Ecto neural progenitor cell (in vitro differentiated cells): Measurements from ENCODE around the gene DIDO1.

Experiments used
- DNase-seq: peaks from one replicate; pipeline ENCODE4 v3.0.0-alpha.2; 2018; ENCODE audit warnings: low spot score

The DIDO1 gene

DNA sequence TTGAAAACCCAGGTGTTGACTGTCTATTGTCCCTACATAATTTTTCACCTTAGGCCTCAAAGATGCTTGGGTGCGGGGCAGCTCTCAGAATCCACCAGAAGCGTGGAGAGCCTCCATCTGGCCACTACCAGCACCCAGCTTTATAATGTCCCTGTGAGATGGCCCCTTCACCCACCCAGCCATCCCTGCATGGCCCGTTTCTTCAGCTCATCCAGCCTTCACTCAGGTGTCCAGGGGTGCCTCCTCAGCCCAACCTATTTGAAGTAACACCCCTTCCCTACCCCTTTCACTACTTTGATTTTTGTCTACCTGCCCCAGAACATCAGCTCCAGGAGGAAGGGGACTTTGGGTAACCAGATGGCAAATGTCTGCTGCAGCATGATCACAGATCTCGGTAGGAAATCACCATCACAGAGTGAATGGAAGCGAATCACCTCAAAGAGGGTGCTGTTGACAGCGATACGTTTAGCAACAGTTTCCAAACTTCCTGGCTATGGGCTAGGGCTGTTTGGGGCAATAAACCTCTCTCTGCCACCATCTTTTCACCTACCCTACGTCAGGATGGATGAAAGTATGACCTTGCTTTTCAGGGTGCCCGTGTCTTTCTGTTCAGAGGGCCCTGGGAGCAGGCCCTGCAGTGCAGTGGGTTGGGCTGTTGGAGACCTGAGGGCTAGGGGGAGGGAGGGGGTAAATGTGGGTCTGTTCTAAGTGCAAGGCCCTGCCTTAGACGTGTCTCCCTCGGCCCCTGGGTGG is 25.0 kb upstream of the DIDO1 start:
- no peak for DNase-seq

DNA sequence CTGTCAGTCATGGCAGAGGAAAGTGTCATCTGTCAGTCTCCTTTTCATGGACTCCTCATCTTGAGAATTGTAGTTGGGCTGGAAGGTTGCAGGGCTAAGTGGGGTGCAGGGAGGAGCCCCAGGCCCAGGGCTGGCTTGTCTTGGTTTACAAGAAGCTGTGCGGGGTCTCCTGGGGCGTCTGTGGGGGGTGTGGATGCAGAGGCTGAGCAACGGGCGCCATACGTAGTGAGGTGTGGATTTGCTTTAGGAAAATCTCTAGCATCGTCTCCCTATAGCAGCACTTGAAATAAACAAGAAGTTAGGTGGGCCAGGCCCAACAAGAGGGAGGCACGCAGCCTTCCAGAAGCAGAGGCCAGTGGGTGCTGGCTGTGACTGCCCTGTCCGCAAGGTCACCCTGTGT is 24.4 kb upstream of the DIDO1 start:
- DNase-seq = no peak

DNA sequence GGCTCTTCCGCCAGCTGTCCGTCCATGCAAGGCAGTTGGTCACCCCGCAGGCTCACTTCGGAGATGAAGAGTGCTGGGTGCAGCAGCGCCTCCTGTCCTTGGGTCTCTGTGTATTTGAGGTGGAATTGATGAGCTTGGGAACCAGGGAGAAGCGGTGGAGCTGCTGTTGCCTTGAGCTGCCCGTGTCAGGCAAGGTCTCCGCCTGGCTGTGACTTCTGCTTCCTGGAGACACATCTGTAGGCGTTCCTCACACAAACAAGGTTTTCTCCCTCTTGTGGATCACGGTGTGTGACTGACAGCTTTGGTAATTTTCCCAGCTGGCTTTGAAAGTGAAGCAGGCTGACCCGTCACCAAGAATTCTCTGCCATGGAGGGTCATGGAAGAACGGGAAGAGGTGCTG is 23.7 kb upstream of the DIDO1 start:
- DNase-seq = no peak

DNA sequence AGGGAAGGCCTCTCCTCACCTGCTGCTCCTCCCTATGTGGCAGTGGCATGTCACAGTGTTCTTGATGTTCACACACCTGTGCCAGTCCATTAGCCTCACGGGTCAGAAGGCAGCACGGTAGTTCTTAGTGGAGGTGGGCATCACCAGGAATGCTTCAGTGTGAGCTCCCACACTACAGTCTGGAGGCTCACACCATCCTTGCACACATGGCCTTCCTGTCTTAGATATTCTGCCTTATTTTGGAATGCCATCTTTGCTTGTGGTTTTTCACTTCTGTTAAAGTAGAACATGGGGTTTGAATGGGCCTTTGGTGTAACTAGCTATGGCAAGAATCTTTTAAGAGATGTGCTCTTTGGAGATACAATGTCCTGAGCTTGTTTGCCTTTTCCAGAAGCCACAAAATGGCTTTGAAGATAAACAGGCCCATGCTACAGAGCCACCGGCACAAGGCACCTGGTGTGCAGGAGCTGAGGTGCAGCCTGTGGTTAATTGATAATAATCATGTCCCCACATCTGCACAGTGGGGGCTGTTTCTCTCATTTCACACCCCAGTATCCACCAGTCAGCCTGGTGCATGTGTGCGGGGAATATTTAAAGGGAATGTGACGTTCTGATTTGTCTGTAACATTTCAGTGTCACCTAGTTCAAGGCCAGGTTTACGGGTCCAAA is 23.0 kb upstream of the DIDO1 start:
- no peak for DNase-seq

DNA sequence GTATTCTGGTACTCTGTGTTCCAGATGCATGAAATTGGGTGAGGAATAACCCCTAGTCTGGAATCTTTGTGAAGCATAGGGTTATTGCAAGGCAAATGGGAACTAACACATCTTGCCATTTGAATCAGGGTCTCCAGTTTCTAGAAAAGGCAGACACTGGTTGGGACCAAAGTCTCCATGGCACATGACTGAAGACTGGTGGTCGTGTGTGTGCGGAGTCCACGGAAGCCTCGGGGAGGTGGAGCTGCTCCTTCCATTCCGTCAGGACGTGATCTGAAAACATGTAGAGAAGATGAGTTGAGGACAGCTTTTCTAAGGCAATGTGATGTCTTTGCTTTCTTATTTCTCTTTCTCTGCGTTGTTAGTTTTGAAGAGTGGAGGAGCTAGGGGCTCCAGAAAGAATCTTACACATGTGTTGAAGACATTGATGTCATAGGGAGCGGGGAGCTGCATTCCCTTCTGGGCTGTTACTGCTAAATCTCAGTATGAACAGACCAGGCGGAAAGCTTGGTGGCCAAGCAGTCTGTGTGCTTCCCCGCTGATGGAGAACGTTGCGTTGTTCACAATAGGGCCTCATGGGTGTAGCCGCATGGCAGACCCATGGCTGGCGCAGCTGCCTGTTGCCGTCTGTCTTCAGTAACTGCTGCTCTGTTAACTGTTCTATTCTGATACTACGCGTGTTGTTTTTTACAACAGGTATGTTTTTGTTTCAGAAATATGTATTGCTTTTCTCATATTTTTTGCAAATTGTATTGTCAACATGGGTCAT is 21.4 kb upstream of the DIDO1 start:
- no peak for DNase-seq

DNA sequence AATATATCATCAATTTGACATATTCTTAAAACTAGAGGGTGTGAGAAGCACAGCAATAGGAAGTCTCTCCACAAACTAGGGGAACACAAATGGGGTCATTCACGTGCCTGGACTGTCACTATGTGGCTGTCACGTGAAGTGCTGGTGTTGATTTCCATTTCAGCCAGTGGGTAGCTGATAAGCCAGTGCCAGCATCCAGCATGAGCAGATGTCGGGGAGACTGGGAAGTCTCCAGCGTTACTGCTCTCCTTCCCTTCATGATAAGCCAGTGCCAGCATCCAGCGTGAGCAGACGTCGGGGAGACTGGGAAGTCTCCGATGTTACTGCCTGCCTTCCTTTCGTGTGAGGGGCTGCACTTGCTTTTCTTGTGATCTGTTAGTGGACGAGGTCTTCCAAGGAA is 20.6 kb upstream of the DIDO1 start:
- DNase-seq = no peak

DNA sequence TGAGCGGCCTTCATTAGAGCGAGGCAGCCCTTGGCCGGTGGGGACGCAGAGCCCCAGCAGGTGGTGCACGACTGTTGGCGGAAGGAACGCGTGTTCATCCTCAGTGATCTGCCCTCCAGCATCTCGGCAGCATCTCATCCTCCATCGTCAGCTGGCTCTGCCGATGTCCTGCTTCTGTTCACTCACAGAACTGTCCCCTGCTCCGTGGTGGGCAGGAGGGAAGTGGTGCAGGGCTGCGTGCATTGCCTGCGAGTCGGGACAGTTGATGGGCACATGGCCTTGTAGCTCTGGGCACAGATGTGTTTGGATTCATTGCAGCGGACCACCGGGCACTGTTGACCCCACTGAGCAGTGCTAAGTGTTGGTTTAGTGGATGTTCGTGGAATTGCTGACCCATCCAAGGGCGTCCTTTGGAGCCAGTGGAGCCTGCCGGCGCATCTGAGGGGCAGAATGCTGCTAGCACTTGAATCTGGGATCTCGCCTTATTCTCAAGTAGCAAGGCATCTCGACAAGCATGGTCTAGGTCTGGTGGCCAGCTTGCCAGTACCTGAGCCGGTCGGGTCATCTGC is 19.6 kb upstream of the DIDO1 start:
- no peak for DNase-seq

DNA sequence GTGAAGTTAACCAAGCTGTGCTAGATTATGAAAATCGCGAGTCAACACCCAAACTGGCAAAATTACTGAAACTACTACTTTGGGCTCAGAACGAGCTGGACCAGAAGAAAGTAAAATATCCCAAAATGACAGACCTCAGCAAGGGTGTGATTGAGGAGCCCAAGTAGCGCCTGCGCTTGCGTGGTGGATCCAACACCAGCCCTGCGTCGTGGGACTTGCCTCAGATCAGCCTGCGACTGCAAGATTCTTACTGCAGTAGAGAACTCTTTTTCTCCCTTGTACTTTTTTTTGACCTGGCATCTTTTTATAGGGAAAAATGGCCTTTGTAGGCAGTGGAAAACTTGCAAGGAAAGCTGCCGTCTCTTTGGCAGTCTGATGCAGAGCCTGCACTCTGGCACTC is 18.4 kb upstream of the DIDO1 start:
- DNase-seq = no peak

DNA sequence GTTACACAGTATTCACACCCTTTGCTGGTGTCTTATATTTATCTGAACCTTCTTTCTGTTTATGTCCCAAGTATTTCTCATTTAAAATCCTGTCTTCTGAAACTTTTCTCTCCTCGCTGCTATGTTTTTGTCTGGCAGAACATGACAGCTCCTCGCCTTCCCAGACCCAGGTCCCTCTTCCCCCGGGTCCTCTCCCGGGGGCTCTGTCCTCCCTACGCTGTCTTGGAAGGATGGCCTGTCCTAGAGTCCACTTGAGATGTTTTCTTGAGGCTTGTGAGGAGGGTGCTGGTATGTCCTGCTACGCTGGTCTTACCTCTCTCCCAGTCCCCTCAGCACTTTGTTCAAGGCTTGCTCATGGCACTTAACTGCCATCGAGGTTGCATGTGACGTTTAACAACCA is 17.9 kb upstream of the DIDO1 start:
- no peak for DNase-seq

DNA sequence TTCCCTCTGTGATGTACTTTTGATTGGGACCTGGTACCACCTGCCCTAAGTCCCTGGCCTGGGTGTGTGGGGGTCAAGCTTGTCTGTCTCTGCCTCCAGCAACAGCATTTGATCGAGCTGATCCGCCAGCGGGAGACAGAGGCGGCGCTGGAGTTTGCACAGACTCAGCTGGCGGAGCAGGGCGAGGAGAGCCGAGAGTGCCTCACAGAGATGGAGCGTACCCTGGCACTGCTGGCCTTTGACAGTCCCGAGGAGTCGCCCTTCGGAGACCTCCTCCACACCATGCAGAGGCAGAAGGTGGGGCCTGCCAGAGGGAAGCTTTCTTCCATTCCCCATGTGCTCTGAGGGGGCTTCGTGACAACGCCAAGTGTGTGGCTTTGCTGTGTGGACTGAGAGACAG is 17.1 kb upstream of the DIDO1 start:
- no peak for DNase-seq

DNA sequence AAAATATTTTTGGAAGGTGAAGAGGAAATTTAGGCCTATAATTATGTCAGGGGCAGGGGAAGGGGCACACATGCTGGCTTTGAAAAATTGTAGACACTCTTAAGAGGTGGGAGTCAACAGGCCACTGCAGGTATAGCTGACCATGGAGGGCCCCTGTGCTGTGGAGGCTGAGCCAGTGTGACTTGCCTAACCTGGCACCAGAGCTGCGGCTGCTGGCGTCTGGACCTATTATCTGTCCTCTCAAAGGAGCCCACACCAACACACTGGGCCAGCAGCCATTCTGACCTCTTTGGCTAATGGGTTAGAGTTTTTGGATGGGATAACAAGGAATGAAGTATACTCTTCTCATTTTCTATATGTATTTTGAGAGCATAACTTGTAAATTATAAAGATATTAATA is 16.2 kb upstream of the DIDO1 start:
- no peak for DNase-seq

DNA sequence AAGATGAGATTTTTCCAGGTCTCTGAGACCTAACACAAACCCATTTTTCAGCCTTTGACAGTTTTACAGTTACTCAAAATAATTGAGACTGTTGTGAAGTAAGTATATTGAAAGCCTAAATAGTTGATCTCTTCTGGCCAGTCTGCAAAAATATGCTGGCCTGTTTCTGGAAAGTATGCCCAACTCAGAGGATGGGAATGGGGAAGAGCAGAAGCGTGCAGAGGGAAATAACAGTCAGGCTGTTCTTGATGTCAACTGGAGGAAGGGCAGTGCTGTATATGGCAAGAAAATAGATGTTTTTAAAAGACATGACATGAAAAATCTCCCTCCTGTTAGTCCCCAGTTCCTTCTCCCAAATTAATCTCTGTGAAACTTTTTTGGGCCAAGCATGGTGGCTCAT is 15.5 kb upstream of the DIDO1 start:
- DNase-seq = no peak

DNA sequence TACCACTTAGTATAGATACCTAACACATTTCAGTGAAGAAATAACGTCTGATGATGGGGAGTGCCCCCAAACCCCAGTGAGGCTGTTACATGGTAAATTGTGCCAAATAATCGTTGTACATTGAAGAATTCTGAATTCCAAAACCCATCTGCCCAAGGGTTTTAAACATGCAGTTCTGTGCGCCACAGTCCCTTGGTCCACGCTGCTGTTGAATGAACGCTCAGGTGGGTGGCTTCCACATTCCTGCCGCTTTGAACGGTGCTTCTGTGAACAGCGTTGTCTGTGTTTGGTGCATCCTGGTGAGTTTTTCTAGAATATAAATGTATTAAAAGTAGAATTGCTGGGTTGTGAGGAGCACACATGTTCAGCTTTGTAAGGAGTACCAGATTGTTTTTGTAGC is 14.6 kb upstream of the DIDO1 start:
- no peak for DNase-seq

DNA sequence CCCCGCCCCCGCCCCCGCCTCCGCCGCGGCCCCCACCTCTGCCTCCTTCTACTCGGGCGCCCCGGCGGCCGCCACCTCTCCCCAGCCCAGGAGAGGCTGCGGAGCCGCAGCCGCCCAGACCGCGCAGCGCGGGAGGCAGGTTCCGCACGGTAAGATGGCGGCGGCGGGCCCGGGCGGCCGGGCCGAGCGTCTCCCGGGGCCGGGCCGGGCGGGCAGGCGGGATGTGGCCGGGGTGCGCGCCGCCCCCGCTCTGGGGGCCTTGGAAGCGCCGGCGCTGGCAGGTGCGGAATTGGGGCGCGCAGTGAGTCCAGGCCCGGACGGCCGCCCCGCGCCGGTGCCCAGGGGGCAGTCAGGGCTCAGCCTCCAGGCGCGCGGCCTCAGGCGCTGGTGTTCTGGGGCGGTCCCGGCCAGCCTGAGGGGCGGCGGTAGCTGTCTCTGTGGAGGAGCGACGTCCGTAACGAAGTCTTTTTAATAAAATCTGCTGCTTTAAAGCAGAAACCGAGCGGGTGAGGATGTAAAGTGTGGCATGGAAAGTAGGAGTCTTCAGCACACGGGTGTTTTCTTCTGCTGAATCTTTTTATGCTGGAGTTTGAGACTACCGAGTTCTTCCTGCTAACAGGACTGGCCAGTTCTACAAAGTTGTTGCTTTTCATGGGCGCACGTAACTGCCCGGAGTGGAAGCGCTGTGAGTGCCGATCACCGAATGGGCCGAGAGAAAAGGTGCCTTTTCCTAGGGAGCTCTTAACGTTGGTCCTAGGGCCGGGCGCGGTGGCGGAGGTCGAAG is 12.0 kb upstream of the DIDO1 start, which contains the start of gene GID8:
GID8 (plus strand) TSS at position 43 of the 784 bp plus-strand sequence. CDS start 3,356 bp downstream, outside the sequence.
- no peak for DNase-seq

DNA sequence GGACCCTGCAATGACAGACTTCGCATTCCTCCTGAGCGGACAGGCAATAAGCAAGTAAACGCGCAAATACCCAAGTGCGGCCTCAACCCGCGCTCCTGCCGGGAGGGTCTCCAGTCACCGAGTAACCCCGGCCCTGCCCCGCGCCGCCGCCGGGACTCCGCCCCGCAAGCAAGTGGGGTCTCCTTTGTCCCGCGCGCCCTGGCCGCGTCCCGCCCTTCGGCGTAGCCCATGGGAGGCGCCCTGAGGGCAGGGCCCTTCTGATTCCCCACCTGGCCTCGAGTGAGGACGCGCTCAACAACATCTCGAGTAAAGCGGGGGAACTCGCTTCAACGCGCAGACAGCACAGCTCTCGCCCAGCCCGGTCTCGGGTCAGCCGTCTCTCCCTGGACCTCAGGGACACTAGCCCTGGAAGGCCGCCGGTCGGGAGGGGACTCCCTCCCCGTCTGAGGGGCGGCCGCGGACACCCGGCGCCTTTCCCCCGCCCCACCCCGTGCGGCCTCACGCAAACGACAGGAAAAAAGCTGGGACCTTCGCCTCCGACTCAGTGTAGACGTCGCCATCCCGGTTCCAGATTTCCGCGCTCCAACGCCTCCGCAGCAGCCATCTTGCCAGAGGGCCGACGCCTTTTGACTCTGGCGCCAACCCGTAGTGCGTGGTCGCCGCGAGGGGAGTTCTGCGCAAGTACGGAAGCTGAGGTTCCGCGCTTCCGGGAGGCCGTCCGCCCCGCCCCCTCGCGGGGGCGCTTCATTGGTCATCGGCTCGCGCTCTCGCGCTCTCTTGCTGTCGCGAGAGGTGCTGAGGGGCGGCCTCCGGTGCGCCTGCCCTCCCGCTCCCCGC is 11.2 kb upstream of the DIDO1 start:
- DNase-seq = peak; percentile 97

DNA sequence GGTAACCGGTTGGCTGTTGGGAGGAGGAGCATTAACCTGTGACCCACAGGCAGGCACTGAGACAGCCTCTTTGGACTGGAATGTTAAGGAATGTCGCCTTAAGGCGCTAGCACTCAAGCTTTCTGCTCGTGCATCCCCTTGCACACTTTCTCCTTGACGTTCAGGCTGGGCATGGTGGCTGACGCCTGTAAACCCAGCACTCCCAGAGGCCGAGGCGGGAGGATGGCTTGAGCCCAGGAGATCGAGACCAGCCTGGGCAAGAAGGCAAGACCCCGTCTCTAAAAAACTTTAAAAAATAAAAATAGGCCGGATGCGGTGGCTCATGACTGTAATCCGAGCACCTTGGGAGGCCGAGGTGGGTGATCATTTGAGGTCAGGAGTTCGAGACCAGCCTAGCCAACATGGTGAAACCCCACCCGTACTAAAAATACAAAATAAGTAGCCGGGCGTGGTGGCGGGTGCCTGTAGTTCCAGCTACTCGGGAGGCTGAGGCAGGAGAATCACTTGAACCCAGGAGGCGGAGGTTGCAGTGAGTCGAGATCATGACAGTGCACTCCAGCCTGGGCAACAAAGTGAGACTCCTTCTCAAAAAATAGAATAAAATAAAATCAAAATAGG is 9.8 kb upstream of the DIDO1 start:
- no peak for DNase-seq

DNA sequence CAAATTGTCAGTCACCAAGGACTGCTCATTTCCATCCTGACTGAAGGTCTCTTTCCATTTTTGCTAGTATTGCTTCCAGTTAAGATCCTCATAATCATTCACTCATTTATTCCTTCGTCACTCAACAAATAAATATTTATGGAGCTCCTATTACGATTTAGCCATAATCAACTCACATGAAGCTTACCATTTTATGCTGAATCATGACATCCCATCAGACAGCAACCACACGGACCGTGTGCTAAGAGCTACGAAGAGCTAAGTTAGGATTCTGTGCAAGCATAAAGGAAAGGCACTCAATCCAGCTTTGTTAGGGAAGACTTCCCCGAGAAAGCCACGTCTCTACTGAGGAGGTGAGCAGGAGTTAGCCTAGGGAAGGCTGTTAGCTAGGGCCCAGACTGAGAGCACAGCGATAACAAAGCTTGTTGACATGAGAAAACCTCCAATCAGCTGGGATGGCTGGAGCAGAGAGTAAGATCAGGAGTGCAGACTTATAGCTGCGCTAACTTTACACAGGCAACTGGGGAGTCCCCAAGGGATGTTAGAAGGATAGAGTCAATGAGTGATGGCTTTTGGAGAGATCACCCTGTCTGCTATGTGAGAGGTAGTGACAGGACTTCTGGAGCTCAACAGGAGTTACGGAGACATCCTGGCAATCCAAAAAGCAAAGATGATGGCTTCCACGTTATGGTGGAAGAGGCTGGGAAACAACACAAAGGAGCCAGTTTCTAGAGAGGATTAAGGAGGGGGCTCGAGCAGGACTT is 9.1 kb upstream of the DIDO1 start:
- no peak for DNase-seq

DNA sequence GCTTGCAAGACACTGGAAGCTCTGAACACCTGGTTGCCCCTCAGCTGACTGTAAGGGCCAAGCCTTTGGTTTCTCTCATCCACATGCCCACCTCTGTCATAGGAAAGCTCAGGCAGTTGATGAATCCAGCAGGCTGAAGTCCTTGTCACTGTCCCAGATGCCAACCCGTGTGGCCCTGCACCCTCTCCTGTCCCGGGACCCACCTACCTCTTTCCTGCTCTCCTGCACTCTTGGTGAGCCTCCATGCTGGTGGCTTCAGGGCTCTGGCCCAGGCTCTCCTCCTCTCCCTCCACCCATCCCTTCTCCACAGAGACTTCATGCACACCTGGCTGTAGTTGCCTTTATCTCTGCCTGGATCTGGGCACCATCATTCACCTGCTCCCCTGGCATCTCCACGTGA is 7.7 kb upstream of the DIDO1 start:
- DNase-seq = no peak

DNA sequence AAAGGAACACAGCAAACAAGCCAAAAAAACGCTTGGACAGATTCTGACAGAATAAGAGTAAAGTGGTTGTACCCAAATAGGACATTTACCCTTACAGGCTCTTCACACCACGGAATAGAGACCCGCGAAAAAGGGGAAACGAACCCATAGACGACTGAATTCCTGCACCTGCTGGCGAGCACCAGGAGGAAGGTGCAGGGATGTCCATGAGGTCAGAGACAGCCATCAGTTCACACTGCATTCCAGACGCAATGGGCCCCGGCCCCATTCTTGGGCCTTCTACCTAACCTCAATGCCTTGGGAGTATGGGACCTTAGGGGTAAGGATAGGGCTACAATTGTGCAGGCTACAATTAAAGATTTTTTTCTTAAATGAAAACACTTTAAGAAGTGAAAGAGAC is 5.2 kb upstream of the DIDO1 start:
- DNase-seq = no peak

DNA sequence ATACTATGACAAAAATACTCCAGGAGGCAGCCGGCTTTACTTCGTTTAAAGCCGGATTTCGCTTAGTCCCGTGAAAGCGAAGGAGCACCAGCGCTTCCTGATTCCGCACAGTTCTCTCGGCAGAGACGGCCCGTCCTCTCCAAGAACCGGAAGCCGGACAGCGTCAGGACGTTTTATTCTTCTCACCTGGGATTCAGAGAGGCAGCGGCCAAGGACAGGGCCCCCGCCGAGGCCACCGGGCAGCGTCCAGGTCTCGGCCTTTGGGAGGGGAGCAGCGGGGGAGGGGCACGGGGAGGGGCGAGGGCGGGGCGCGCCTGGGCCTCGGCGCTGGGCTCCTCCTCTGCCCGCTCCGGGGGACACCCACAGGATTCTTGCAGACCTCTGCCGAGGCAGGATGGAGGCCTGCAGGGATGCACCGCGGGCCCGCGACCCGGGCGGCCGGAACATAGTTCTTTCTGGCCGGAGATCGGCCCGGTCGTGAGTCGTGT is 2.8 kb upstream of the DIDO1 start:
- peak; percentile 81 for DNase-seq
